ENCODE measurements around the gene CYP3A5. TPM values are rescaled to one million over a fixed set of nuclear protein-coding genes. Genes with fewer than 3 reads are reported as not detected.

CYP3A5 gene
- polyA plus RNA-seq, 4 donors, result 1.2 to 2.0 (median 1.3) TPM

DNA sequence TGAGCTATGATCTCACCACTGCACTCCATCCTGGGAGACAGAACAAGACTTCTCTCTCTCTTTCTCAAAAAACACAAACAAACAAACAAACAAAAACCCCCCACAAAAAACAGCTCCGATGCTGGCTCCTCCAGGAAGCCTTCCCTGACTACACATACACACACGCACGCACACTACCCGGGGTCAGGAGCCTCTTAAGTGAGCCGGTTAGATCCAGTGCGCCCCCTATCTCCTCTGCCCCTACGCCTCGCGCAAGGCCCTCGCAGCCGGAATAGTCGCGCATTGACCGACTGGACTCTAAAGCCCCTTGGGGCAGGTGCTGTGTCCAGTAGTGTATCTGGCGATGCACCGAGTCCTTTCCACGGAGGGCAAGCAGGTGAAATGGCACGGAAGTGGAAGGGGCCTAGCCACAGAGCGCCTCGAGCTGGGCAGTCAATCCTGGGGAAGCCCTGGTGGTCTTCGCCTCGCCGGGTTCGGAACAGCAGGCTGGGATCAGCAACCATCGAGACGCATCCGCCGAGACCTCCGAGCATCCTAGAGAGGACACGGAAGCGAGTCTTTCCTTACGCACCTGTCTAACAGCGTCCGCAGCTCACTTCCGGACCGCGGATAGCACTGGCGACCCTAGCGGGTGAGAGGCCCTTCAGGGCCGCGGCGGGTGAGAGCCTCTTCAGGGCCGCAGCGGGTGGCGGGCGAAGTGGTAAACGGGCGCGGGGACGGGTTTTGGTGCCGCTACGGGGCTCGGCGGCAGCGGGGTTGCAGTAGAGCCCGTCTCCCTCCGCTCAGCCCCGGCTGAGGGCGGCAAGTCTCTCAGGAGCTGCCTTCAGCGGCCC is 63.2 kb downstream of the CYP3A5 start, which contains the start of gene ZSCAN25:
Gene ZSCAN25 (plus strand): TSS at position 588 of the 833 bp plus-strand sequence. CDS start 2,661 bp downstream, outside the sequence.
- DNase-seq (ENCODE audit: low read depth in 4 of 4, low spot score in 3 of 4), result peak; percentile 88 to 92 (median 91)

DNA sequence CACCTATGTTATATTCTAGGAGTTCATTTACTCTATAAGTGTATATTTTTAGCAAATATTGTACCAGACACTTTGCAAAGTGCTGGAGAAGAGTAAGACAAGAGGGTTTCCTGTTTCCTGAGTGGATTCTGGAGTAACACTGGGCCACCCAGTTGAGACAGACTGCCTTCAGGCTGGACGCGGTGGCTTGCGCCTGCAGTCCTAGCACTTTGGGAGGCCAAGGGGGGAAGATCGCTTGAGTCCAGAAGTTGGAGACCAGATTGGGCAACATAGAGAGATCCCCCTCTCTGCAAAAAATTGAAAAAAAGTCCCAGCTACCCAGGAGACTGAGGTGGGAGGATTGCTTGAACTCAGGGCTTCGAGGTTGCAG is 63.8 kb downstream of the CYP3A5 start:
- DNase-seq (ENCODE audit: low read depth in 4 of 4, low spot score in 3 of 4), result no peak

DNA sequence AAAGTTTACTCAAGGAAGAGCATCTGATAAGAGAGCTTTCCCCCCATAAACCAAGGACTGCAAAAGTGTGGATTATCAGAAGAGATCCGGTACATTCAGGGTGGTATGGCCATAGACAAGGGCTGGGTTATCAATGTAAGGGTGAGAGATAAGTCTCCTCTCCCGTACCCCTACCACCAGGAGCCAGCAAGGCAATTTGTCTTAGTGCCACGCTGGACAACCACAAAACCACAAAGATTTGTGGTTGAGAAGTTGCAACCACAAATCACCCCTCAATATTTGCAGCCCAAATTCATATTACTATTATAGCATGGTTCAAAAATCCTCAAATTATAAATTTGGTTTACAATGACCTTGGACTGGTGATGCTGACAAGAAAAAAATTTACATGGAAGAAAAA is 65.3 kb downstream of the CYP3A5 start:
- DNase-seq (ENCODE audit: low read depth in 4 of 4, low spot score in 3 of 4), result no peak

DNA sequence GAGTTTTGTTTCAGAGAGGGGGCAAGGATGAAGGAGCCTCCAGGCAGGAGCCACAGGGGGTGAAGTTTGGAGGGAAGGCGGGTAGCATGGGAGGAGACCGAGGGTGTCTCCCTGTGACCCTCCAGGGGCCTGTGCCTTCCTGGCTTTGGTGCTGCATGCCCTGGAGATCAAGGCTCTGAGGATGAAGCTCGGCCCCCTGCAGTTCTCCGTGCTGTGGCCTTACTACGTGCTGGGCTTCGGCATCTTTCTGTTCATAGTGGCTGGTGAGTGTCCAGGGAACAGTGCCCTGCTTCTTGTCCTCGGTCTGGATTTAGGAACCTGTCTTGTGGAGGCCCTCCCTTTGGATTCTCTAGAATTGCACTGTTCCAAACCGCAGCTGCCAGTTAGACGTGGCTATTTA is 72.2 kb downstream of the CYP3A5 start:
- DNase-seq (ENCODE audit: low read depth in 4 of 4, low spot score in 3 of 4), result no peak

DNA sequence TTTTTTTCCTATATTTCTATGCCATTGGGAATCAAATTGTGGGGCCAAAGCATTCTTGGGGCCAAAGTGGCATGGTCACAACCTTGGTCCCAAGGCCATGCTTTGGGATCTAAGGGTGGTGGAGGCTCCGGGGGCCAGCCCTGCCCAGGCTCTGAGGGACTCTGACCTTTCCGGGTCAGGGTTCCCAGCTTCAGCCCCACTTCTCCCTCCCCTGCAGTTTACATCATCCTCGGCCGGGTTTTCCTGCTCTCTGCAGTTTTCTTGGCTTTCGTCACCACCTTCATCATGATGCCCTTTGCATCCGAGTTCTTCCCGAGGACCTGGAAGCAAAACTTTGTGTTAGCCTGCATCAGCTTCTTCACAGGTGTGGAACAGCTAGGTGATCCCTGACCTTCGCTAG is 73.3 kb downstream of the CYP3A5 start:
- DNase-seq (ENCODE audit: low read depth in 4 of 4, low spot score in 3 of 4), result no peak

DNA sequence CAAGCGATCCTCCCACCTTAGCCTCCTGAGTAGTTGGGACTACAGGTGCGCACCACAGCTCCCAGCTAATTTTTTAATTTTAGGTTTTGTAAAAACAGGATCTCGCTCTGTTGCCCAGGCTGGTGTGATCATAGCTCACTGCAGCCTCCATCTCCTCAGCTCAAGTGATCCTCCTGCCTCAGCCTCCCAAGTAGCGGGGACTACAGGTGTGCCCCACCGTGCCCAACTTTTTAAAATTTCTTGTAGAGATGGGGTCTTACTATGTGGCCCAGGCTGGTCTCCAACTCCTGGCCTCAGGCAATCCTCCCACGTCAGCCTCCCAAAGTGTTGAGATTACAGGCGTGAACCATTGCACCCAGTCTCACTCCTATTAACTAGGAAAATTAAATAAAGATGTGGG is 74.3 kb downstream of the CYP3A5 start:
- no peak for DNase-seq (ENCODE audit: low read depth in 4 of 4, low spot score in 3 of 4)

DNA sequence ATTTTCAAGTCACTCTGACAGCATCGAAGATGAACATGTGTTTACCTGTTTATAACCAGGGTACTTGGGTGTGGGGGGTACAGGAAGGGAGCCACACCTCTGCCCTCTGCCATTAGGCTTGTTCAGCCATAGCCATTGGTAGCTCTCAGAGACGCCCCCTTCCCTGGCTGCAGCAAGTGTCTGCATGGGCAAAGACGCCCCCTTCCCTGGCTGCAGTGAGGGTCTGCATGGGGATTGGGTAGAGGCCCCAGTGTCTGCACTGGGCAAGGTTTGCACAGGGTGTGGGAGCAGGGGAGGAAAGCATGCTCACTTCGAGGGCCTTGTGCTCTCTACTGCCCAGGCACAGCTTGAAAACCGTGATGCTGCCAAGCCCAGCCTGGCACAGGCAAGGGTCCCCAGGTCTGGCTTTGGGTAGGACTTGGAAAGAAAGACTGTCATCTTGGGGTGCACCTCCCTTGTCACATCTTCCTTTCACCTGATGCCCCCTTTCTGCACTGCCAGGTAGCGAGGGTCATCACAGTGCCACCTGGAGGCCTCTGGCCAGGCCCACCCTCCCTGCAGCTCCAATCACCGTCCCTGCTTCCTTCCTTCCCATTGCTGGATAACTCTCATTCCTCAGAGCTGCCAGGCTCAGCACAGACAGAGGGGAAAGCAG is 78.0 kb downstream of the CYP3A5 start:
- DNase-seq (ENCODE audit: low read depth in 4 of 4, low spot score in 3 of 4), result no peak

DNA sequence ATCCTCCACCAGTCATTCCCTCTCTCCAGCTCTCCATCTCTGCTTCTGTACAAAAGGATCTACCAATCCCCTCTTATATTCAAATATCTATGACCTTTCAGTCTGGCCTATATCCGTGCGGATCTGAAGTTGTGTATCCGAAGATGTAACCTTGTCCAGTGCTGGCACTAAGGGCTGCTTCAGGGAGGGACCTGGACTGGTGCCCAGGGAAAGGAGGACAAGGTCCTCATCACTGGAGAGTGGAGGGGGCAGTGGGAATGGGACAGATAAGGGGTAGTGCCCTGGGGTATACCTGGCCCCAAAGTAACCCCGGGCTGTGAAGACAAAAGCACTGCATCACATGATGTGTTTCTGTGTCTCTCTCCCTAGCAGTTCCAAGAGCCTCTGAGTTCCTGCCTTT is 80.0 kb downstream of the CYP3A5 start:
- DNase-seq (ENCODE audit: low read depth in 4 of 4, low spot score in 3 of 4), result no peak

Other genes with a start within 250 kb of the CYP3A5 start
- 1 to 10 TPM; 3.7 to 6.1 (median 4.5) TPM for gene PTCD1, start 241.2 kb downstream of the CYP3A5 start, polyA plus RNA-seq (ENCODE audit: insufficient read length in 4 of 4)
- 10 to 100 TPM; 30.3 to 31.5 (median 30.5) TPM for gene CPSF4, start 241.1 kb downstream of the CYP3A5 start, polyA plus RNA-seq (ENCODE audit: insufficient read length in 4 of 4)
- gene ATP5MF, start 213.8 kb downstream of the CYP3A5 start, polyA plus RNA-seq (ENCODE audit: insufficient read length in 4 of 4), result 100 to 1,000 TPM; 400 to 442 (median 427) TPM
- gene ZNF789, start 207.1 kb downstream of the CYP3A5 start, polyA plus RNA-seq (ENCODE audit: insufficient read length in 4 of 4), result 10 to 100 TPM; 23.1 to 31.5 (median 24.2) TPM
- gene ZNF394, start 179.7 kb downstream of the CYP3A5 start, polyA plus RNA-seq (ENCODE audit: insufficient read length in 4 of 4), result 10 to 100 TPM; 14.0 to 15.3 (median 14.4) TPM
- 10 to 100 TPM; 14.4 to 16.6 (median 16.3) TPM for gene ZKSCAN5, start 175.3 kb downstream of the CYP3A5 start, polyA plus RNA-seq (ENCODE audit: insufficient read length in 4 of 4)
- 10 to 100 TPM; 15.8 to 18.3 (median 17.4) TPM for gene FAM200A, start 127.9 kb downstream of the CYP3A5 start, polyA plus RNA-seq (ENCODE audit: insufficient read length in 4 of 4)
- 10 to 100 TPM; 65.7 to 81.6 (median 73.6) TPM for gene ZNF655, start 121.4 kb downstream of the CYP3A5 start, polyA plus RNA-seq (ENCODE audit: insufficient read length in 4 of 4)
- gene TMEM225B, start 81.7 kb downstream of the CYP3A5 start, polyA plus RNA-seq (ENCODE audit: insufficient read length in 4 of 4), result 1 to 10 TPM; 1.5 to 2.8 (median 2.4) TPM
- 10 to 100 TPM; 18.2 to 20.9 (median 19.6) TPM for gene ZSCAN25, start 63.0 kb downstream of the CYP3A5 start, polyA plus RNA-seq (ENCODE audit: insufficient read length in 4 of 4)
- gene CYP3A7, start 55.2 kb upstream of the CYP3A5 start, polyA plus RNA-seq (ENCODE audit: insufficient read length in 4 of 4), result 1 to 10 TPM in 1 of 4 donors, under 1 TPM in 3; 0.28 to 1.2 (median 0.43) TPM
- under 1 TPM; 0.17 to 0.21 (median 0.18) TPM for gene CYP3A4, start 104.2 kb upstream of the CYP3A5 start, polyA plus RNA-seq (ENCODE audit: insufficient read length in 4 of 4)
- gene CYP3A43, start 148.0 kb upstream of the CYP3A5 start, polyA plus RNA-seq (ENCODE audit: insufficient read length in 4 of 4), result under 1 TPM; 0.16 to 0.51 (median 0.31) TPM
- gene OR2AE1, start 197.0 kb upstream of the CYP3A5 start, polyA plus RNA-seq (ENCODE audit: insufficient read length in 4 of 4), result not detected
- gene TRIM4, start 239.5 kb upstream of the CYP3A5 start, polyA plus RNA-seq (ENCODE audit: insufficient read length in 4 of 4), result 10 to 100 TPM; 34.8 to 44.8 (median 36.2) TPM
- 1 to 10 TPM in 3 of 4 donors, under 1 TPM in 1; 0.60 to 1.4 (median 1.1) TPM for gene GJC3, start 249.6 kb upstream of the CYP3A5 start, polyA plus RNA-seq (ENCODE audit: insufficient read length in 4 of 4)